22Rv1 (cell line): ENCODE measurements around the gene KICS2.
"Not testable (repeated sequence)": the region's sequence is repeated elsewhere in the genome, so short reads cannot be mapped to it uniquely, and the experiment has no call there.

Source experiments
- H3K27ac ChIP-seq: fragments of 450-650 bp; 2 replicates; pipeline ENCODE4 v1.5.1; 2017
- CTCF ChIP-seq: fragments of 450-650 bp; IDR thresholded peaks from 2 replicates; pipeline ENCODE4 v1.5.1; 2017; ENCODE audit warnings: mild to moderate bottlenecking
- ZFX ChIP-seq: fragments of 450-650 bp; IDR thresholded peaks from 2 replicates; pipeline ENCODE4 v1.6.1; 2017; ENCODE audit warnings: antibody characterized with exemption, borderline replicate concordance

The KICS2 gene

DNA sequence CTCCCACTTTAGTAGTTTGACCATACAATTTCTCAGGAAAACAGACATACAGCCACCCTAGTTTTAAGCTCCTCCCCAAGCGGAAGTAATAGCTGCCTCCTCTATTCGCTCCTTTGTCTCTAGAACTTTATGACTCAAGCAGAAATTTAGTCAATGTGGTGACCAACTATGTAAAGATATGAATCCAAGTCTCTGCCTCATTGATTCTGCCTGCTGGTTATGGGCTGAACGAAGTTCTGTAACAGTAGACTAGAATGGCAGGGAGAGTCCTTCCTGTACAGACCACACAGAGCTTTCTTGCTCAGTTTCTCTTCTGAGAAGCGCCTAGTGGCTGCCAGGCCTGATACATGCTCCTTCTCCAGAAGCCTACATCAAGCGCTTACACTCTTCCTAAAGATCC is 19.1 kb downstream of the KICS2 start:
- no peak for TF ChIP-seq CTCF
- no peak for TF ChIP-seq ZFX
- no peak overlapping the region for H3K27ac ChIP-seq

DNA sequence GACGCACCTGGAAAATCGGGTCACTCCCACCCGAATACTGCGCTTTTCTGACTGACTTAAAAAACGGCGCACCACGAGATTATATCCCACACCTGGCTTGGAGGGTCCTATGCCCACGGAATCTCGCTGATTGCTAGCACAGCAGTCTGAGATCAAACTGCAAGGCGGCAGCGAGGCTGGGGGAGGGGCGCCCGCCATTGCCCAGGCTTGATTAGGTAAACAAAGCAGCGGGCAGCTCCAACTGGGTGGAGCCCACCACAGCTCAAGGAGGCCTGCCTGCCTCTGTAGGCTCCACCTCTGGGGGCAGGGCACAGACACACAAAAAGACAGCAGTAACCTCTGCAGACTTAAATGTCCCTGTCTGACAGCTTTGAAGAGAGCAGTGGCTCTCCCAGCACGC is 26.3 kb downstream of the KICS2 start:
- H3K27ac ChIP-seq = not testable (repeated sequence)

DNA sequence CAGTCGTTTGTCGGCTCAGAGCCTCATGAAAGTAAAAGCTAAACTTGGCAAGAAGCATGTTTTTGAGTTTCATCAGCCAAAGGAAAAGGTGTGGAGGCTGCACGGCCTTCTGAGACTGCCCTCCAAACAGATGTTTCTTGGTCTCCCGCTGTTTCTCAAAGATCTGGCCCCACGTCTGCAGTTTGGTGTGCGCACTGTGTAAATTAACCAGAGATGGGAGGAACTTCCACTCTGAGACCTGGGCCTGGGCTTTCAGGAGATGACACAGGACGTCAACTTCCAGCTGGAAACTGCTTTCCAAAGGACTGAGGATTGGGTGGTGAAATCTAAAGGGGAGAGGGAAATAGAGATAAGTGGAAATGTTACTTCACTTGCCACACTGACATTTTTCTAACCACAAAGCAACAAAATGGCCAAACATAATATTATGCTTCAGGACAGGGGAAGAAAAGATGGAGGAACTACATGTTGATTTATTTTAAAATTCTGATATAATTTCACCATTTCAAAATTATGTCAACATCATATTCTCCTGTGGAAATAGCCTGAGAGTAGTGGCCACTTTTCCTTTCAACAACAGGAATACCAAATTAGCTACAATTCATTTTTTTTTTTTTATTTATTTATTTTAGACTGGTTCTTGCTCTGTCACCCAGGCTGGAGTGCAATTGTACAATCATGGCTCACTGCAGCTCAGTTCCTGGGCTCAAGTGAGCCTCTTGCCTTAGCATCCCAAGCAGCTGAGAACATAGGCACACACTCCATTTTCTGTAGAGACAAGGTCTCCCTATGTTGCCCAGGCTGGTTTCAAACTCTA is 27.6 kb downstream of the KICS2 start:
- TF ChIP-seq CTCF (no peak), ZFX (no peak)
- no peak overlapping the region for H3K27ac ChIP-seq

- no peak overlapping the region for H3K27ac ChIP-seq
- TF ChIP-seq CTCF = no peak
- TF ChIP-seq ZFX = no peak
Measured at GRCh38 chr12:64193931-64194330, 28.2 kb downstream of the KICS2 start.

DNA sequence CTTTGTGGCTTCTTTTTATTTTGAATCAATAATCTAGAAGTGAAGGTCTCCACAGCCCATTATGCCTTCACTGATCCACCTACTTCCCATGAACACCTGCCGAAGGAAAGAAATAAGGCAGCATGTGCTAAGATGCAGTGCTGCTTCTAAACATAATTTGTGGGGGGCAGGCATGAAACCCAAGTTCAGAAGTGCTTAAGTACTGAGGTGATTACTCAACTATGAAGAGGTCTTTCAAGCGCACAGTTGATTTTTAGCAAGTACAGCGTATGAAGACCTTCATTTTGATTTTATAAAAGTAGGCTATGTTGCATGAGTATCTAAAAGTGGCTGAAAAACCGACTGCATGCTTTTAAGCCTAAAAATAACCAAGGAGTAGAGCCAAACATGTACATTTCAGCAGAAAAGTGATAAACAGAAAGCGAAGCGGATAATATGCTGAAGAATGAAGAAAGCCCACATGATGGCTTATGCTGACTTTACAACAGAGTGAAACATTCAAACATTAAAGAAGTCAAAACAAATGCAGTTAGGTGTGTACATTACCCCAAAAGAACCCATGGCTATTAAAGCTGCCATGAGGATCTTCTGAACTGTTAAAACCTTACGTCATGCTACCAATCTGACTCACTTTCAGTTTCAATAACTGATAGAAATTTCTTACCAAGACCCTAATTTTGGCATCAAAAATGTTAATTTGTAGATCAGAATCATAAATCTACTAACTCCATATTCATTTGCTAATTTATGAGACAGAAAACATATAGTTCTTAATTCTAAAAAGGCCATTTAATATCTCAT is 29.3 kb downstream of the KICS2 start:
- no peak overlapping the region for H3K27ac ChIP-seq
- TF ChIP-seq ZFX (no peak), CTCF (no peak)

DNA sequence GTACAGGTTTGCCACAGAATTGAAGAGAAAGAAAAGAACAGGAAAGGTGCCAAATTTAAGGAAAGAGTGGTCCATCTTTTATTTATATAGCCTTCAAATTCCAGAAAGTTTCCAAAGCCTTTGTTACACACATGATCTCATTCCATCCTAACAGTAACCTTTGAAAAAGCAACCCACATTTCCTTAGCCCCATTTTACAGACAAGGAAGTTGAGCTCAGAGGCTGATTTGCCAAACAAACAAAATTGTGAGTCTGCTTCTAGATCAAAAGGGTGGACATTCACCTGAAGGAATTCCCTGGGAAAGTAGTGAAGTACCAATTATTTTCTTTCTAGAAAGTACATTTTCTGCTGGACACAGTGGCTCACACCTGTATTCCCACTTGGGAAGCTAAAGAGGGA is 32.0 kb downstream of the KICS2 start:
- H3K27ac ChIP-seq = no peak overlapping the region
- TF ChIP-seq ZFX (no peak), CTCF (no peak)

- no peak overlapping the region for H3K27ac ChIP-seq
- TF ChIP-seq ZFX (no peak), CTCF (no peak)
Measured at GRCh38 chr12:64189530-64189929, 32.6 kb downstream of the KICS2 start.
